ENCODE measurements around the gene CHRNA4.

The CHRNA4 gene

DNA sequence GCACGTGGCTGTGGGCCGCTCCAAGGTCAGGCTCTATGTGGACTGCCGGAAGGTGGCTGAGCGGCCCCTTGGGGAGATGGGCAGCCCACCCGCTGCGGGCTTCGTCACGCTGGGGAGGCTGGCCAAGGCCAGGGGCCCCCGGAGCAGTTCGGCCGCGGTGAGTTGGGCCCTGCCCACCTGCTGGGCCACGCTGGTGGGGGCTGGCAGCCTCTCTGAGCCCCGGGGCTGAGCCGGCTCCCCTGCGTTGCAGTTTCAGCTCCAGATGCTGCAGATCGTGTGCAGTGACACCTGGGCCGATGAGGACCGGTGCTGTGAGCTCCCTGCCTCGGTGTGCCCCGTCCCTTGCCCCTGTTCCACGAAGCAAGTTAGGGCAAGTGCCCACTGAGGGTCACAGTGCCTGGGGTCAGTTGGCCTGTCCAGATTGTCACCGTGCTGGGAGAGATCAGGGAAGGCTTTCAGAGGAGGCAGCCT, 41.1 kb downstream of the CHRNA4 start:
- Histone ChIP-seq H3K4me1 (ENCODE audit: control insufficient read depth in 2 of 2, insufficient read depth in 1 of 2, low read depth in 1 of 2, low read length in 2 of 2) (peaks cover 2 to 7% of the 10 kb centered on the region in 2 donors), H3K14ac (ENCODE audit: low read length) (peak overlapping the region; percentile 71), H3K4me3 (ENCODE audit: low read length in 2 of 2) (no peak overlapping the region), H3K27me3 (ENCODE audit: control insufficient read depth in 3 of 3, insufficient read depth in 3 of 3, low read depth in 1 of 3, low read length in 3 of 3) (peaks cover 0 to 23% (median 0%) of the 10 kb centered on the region in 3 experiments), H2BK120ac (ENCODE audit: low read depth, low read length) (peak overlapping the region; percentile 61), H3K9ac (ENCODE audit: low read depth, low read length, poor library complexity) (no peak overlapping the region), H3K36me3 (replicated peaks in 1 of 2; ENCODE audit: control insufficient read depth in 2 of 2, insufficient read depth in 2 of 2, low read length in 2 of 2) (no peaks in the 10 kb centered on the region), H3K4ac (ENCODE audit: low read length) (no peak overlapping the region), H3K27ac (replicated peaks; ENCODE audit: low read length) (no peak overlapping the region), H3K9me3 (replicated peaks in 1 of 2; ENCODE audit: control insufficient read depth in 2 of 2, insufficient read depth in 1 of 2, low read depth in 1 of 2, low read length in 2 of 2) (no peaks in the 10 kb centered on the region), H2BK12ac (ENCODE audit: low read length) (peak overlapping the region; percentile 6), H4K8ac (ENCODE audit: low read depth, low read length) (peak overlapping the region; percentile 23), H3K18ac (ENCODE audit: low read length) (peak overlapping the region; percentile 57), H3K79me1 (ENCODE audit: low read depth, low read length) (peaks cover 2% of the 10 kb centered on the region), H3K23ac (ENCODE audit: low read depth, low read length, poor library complexity) (peak overlapping the region; percentile 43), H3K4me2 (ENCODE audit: insufficient read depth, low read length, poor library complexity, severe bottlenecking) (no peak overlapping the region), H2AFZ (ENCODE audit: low read length) (no peak overlapping the region), H2AK5ac (ENCODE audit: low read depth, low read length) (peak overlapping the region; percentile 81), H2BK15ac (ENCODE audit: low read length) (peak overlapping the region; percentile 81), H4K91ac (ENCODE audit: low read depth, low read length, poor library complexity) (peak overlapping the region; percentile 43), H2BK5ac (ENCODE audit: low read length) (peak overlapping the region; percentile 48)
- no CpG with 5 or more reads among the region's 23 CpGs for WGBS, 2 donors (ENCODE audit: extremely low coverage in 2 of 2, insufficient read length in 2 of 2, insufficient replicate concordance in 1 of 2)
- no peak for DNase-seq (ENCODE audit: low spot score)

DNA sequence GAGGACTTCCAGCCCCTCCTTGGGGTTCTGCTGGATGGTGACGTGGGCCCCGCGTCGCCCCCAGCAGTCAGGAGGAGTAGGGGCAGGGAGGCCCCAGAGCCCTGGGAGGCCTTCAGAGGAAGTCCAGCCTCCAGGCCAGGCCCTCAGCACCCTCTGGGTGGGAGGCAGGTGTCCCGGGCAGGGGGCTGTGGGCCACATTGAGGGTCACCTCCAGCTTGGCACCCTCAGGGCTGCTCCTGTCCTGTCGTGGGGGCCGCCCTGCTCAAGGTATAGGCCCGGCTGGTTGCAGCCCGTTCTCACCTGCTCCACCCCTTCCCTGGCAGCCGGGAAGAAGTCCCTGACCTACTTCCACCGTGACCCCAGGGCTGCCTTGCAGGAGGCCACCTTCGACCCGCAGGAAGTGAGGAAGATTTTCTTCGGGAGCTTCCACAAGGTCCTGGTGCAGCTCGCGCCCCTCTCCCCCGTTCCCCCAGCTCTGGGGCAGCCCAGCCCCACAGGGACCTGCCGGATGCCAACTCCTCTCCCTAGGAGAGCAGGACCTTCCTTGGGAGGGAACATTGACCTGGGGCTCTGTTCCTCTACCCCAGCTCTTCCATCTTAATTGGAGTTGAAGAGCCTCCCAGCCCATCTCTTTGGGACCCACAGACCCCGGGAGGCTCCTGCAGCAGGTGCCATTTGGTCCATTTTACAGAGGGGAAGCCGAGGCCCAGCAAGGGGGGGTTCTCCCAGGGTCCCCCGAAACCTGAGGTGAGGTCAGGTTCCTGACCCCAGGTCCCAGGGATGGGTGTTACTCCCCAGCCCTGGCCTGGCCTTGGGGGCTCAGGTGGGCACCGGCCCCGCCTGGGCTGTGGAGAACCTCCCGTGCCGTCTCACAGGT, 41.7 kb downstream of the CHRNA4 start:
- no peak overlapping the region for H4K8ac ChIP-seq (ENCODE audit: low read depth, low read length)
- H2BK120ac ChIP-seq (ENCODE audit: low read depth, low read length), result peak overlapping the region; percentile 61
- peaks cover 2 to 7% of the 10 kb centered on the region in 2 donors for H3K4me1 ChIP-seq (ENCODE audit: control insufficient read depth in 2 of 2, insufficient read depth in 1 of 2, low read depth in 1 of 2, low read length in 2 of 2)
- no peak overlapping the region for H3K9ac ChIP-seq (ENCODE audit: low read depth, low read length, poor library complexity)
- WGBS, 2 donors (ENCODE audit: extremely low coverage in 2 of 2, insufficient read length in 2 of 2, insufficient replicate concordance in 1 of 2), result no CpG with 5 or more reads among the region's 25 CpGs
- no peak overlapping the region for H3K4me3 ChIP-seq (ENCODE audit: low read length in 2 of 2)
- peak overlapping the region; percentile 43 for H3K23ac ChIP-seq (ENCODE audit: low read depth, low read length, poor library complexity)
- H3K4me2 ChIP-seq (ENCODE audit: insufficient read depth, low read length, poor library complexity, severe bottlenecking), result no peak overlapping the region
- peak overlapping the region; percentile 75 for H2BK5ac ChIP-seq (ENCODE audit: low read length)
- H3K27ac ChIP-seq (replicated peaks; ENCODE audit: low read length), result no peak overlapping the region
- peaks cover 4% of the 10 kb centered on the region for H3K79me1 ChIP-seq (ENCODE audit: low read depth, low read length)
- no peaks in the 10 kb centered on the region for H3K36me3 ChIP-seq (replicated peaks in 1 of 2; ENCODE audit: control insufficient read depth in 2 of 2, insufficient read depth in 2 of 2, low read length in 2 of 2)
- H3K9me3 ChIP-seq (replicated peaks in 1 of 2; ENCODE audit: control insufficient read depth in 2 of 2, insufficient read depth in 1 of 2, low read depth in 1 of 2, low read length in 2 of 2), result no peaks in the 10 kb centered on the region
- no peak overlapping the region for H2BK12ac ChIP-seq (ENCODE audit: low read length)
- peak overlapping the region; percentile 90 for H2AK5ac ChIP-seq (ENCODE audit: low read depth, low read length)
- no peak for DNase-seq (ENCODE audit: low spot score)
- H3K27me3 ChIP-seq (ENCODE audit: control insufficient read depth in 3 of 3, insufficient read depth in 3 of 3, low read depth in 1 of 3, low read length in 3 of 3), result peaks cover 0 to 26% (median 0%) of the 10 kb centered on the region in 3 experiments
- peak overlapping the region; percentile 37 for H2BK15ac ChIP-seq (ENCODE audit: low read length)
- H3K14ac ChIP-seq (ENCODE audit: low read length), result peak overlapping the region; percentile 82
- peak overlapping the region; percentile 64 for H3K18ac ChIP-seq (ENCODE audit: low read length)
- no peak overlapping the region for H3K4ac ChIP-seq (ENCODE audit: low read length)
- H4K91ac ChIP-seq (ENCODE audit: low read depth, low read length, poor library complexity), result no peak overlapping the region
- H2AFZ ChIP-seq (ENCODE audit: low read length), result no peak overlapping the region

DNA sequence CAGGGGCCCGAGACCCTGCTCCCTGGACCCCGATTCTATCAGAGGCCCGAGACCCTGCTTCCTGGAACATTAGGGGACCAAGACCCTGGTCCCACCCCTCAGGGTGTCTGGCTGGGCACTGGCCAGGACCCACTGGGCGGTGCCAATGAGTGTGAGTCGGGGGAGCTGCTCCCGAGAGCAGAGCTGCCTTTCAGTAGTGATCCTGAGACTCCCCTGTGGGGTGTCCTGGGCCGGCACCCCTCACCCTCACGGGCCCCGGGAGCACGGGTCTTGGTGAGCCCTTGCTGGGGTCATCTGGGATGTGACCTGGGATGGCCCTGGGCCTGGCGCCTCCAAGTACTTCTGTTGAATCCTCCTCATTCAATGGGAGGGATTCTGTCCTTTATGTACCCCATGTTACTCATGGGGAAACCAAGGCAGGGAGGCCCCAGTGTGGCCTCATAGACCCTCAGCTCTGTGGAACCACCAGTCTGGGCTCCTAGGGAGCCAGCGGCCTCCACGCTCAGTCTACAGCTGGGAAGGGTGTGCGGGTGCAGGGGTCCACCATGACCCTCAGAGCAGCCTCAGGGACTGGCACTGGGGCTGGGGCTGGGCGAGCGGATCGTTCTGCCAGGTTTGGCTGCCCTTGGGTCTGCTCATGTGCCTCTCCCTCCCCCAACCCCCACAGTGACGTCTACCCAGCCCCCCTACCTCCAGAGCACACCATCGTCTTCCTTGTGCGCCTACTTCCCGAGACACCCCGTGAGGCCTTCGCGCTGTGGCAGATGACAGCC, 42.6 kb downstream of the CHRNA4 start:
- H3K4ac ChIP-seq (ENCODE audit: low read length), result no peak overlapping the region
- no peak for DNase-seq (ENCODE audit: low spot score)
- H3K23ac ChIP-seq (ENCODE audit: low read depth, low read length, poor library complexity), result no peak overlapping the region
- H4K91ac ChIP-seq (ENCODE audit: low read depth, low read length, poor library complexity), result no peak overlapping the region
- peak overlapping the region; percentile 56 for H3K14ac ChIP-seq (ENCODE audit: low read length)
- WGBS, 2 donors (ENCODE audit: extremely low coverage in 2 of 2, insufficient read length in 2 of 2, insufficient replicate concordance in 1 of 2), result no CpG with 5 or more reads among the region's 24 CpGs
- H3K9me3 ChIP-seq (replicated peaks in 1 of 2; ENCODE audit: control insufficient read depth in 2 of 2, insufficient read depth in 1 of 2, low read depth in 1 of 2, low read length in 2 of 2), result no peaks in the 10 kb centered on the region
- peak overlapping the region; percentile 75 for H2BK5ac ChIP-seq (ENCODE audit: low read length)
- H3K27ac ChIP-seq (replicated peaks; ENCODE audit: low read length), result no peak overlapping the region
- no peaks in the 10 kb centered on the region for H3K36me3 ChIP-seq (replicated peaks in 1 of 2; ENCODE audit: control insufficient read depth in 2 of 2, insufficient read depth in 2 of 2, low read length in 2 of 2)
- H2AK5ac ChIP-seq (ENCODE audit: low read depth, low read length), result peak overlapping the region; percentile 90
- H3K4me2 ChIP-seq (ENCODE audit: insufficient read depth, low read length, poor library complexity, severe bottlenecking), result no peak overlapping the region
- no peak overlapping the region for H3K9ac ChIP-seq (ENCODE audit: low read depth, low read length, poor library complexity)
- no peak overlapping the region for H2AFZ ChIP-seq (ENCODE audit: low read length)
- no peak overlapping the region for H3K4me3 ChIP-seq (ENCODE audit: low read length in 2 of 2)
- H2BK12ac ChIP-seq (ENCODE audit: low read length), result no peak overlapping the region
- peaks cover 0 to 23% (median 0%) of the 10 kb centered on the region in 3 experiments for H3K27me3 ChIP-seq (ENCODE audit: control insufficient read depth in 3 of 3, insufficient read depth in 3 of 3, low read depth in 1 of 3, low read length in 3 of 3)
- no peak overlapping the region for H2BK15ac ChIP-seq (ENCODE audit: low read length)
- H3K18ac ChIP-seq (ENCODE audit: low read length), result peak overlapping the region; percentile 64
- peaks cover 2 to 7% of the 10 kb centered on the region in 2 donors for H3K4me1 ChIP-seq (ENCODE audit: control insufficient read depth in 2 of 2, insufficient read depth in 1 of 2, low read depth in 1 of 2, low read length in 2 of 2)
- no peak overlapping the region for H2BK120ac ChIP-seq (ENCODE audit: low read depth, low read length)
- H3K79me1 ChIP-seq (ENCODE audit: low read depth, low read length), result peaks cover 4% of the 10 kb centered on the region
- H4K8ac ChIP-seq (ENCODE audit: low read depth, low read length), result peak overlapping the region; percentile 43
